ENCODE measurements around the gene AEBP1. TPM values are rescaled to one million over a fixed set of nuclear protein-coding genes. Genes with fewer than 3 reads are reported as not detected.

The AEBP1 gene
- total RNA-seq, 1 donor from 2014 or later, result 52.2 TPM

DNA sequence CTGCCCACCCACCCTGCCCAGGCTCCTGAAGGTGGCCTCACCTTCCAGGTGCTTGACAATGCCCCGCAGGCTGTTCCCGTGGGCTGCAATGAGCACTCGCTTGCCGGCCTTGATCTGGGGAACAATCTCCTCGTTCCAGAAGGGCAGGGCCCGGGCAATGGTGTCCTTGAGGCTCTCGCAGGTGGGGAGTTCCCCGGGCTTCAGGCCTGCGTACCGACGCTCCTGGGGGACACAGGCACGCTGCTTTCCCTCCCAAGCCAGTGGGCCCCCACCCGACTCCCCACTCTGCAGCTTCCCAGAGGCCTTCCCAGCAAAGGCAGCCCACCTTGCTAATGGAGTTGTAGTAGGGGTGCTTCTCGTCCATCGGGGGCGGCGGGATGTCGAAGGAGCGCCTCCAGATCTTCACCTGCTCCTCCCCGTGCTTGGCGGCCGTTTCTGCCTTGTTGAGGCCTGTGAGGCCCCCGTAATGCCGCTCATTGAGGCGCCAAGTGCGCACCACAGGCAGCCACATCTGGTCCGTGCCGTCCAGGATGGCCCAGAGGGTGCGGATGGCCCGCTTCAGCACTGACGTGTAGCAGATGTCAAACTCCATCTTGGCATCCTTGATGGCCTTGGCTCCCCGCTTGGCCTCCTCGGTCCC is 39.2 kb upstream of the AEBP1 start:
- Mint-ChIP-seq H3K4me3 (ENCODE audit: low read depth) (no peak overlapping the region), H3K27me3 (peaks cover 10% of the 10 kb centered on the region), H3K27ac (no peak overlapping the region), H3K4me1 (ENCODE audit: low read depth) (peaks cover 8% of the 10 kb centered on the region), H3K36me3 (ENCODE audit: insufficient read depth) (peaks cover 4% of the 10 kb centered on the region), H3K9me3 (ENCODE audit: low read depth) (no peaks in the 10 kb centered on the region)
- TF ChIP-seq CTCF (IDR thresholded peaks at IDR 0.05; ENCODE audit: unreplicated experiment), result no peak
- no peak for DNase-seq (ENCODE audit: low spot score, unreplicated experiment)

DNA sequence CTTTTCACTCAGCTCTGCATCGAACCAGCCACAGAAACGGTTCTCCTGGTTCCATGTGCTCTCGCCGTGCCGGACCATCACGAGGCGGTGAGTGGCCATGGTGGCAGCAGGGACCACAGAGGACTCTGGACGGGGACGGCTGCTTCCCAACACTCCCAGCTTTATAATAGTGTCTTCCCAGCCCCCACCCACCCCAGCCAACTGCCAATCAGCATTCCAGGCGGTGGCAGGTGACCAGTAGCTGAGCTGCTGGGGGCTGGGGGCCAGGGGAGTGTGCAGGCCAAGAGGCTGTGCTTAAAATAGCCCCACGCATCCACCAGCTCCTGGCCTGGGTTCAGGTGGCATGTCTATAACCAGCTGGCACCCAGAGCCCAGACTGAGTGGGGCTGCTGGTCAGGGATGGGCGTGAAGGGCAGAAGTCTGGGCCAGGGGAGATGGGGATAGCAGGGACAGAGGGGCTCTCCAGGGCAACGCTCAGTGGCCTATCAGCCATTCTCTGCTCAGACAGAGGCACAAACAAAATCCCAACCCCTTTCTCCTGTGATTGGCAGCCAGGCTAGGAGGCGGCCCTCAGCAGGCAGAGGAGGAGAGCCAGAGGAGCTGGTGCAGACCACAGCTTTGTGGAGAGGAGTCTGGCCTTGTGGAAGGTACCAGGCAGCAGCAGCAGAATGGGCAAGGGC is 38.6 kb upstream of the AEBP1 start, which contains the start of gene PGAM2:
TSS of gene PGAM2 (minus strand) at position 137 of the 680 bp plus-strand sequence. CDS start at position 99, 38 bp downstream.
- no peak for TF ChIP-seq CTCF (IDR thresholded peaks at IDR 0.05; ENCODE audit: unreplicated experiment)
- H3K27ac Mint-ChIP-seq, result peak within 1 kb of the TSS; percentile 29
- H3K4me1 Mint-ChIP-seq (ENCODE audit: low read depth), result peaks cover 8% of the 10 kb centered on the region
- no peak for DNase-seq (ENCODE audit: low spot score, unreplicated experiment)
- H3K9me3 Mint-ChIP-seq (ENCODE audit: low read depth), result no peaks in the 10 kb centered on the region
- H3K27me3 Mint-ChIP-seq, result peaks cover 10% of the 10 kb centered on the region
- H3K4me3 Mint-ChIP-seq (ENCODE audit: low read depth), result no peak within 1 kb of the TSS
- peaks cover 4% of the 10 kb centered on the region for H3K36me3 Mint-ChIP-seq (ENCODE audit: insufficient read depth)

- H3K4me3 Mint-ChIP-seq (ENCODE audit: low read depth), result no peak overlapping the region
- H3K9me3 Mint-ChIP-seq (ENCODE audit: low read depth), result no peaks in the 10 kb centered on the region
- H3K27me3 Mint-ChIP-seq, result peaks cover 10% of the 10 kb centered on the region
- H3K36me3 Mint-ChIP-seq (ENCODE audit: insufficient read depth), result peaks cover 4% of the 10 kb centered on the region
- DNase-seq (ENCODE audit: low spot score, unreplicated experiment), result no peak
- peaks cover 8% of the 10 kb centered on the region for H3K4me1 Mint-ChIP-seq (ENCODE audit: low read depth)
- TF ChIP-seq CTCF (IDR thresholded peaks at IDR 0.05; ENCODE audit: unreplicated experiment), result no peak
- H3K27ac Mint-ChIP-seq, result no peak overlapping the region
Measured at GRCh38 chr7:44066111-44066460, 38.1 kb upstream of the AEBP1 start.

GRCh38 chr7:44066494-44067063 is 37.6 kb upstream of the AEBP1 start:
- Mint-ChIP-seq H3K27ac (peak overlapping the region; percentile 67), H3K9me3 (ENCODE audit: low read depth) (no peaks in the 10 kb centered on the region), H3K4me1 (ENCODE audit: low read depth) (peaks cover 8% of the 10 kb centered on the region), H3K4me3 (ENCODE audit: low read depth) (no peak overlapping the region), H3K27me3 (peaks cover 10% of the 10 kb centered on the region), H3K36me3 (ENCODE audit: insufficient read depth) (peaks cover 1% of the 10 kb centered on the region)
- TF ChIP-seq CTCF (IDR thresholded peaks at IDR 0.05; ENCODE audit: unreplicated experiment), result no peak
- DNase-seq (ENCODE audit: low spot score, unreplicated experiment), result no peak

DNA sequence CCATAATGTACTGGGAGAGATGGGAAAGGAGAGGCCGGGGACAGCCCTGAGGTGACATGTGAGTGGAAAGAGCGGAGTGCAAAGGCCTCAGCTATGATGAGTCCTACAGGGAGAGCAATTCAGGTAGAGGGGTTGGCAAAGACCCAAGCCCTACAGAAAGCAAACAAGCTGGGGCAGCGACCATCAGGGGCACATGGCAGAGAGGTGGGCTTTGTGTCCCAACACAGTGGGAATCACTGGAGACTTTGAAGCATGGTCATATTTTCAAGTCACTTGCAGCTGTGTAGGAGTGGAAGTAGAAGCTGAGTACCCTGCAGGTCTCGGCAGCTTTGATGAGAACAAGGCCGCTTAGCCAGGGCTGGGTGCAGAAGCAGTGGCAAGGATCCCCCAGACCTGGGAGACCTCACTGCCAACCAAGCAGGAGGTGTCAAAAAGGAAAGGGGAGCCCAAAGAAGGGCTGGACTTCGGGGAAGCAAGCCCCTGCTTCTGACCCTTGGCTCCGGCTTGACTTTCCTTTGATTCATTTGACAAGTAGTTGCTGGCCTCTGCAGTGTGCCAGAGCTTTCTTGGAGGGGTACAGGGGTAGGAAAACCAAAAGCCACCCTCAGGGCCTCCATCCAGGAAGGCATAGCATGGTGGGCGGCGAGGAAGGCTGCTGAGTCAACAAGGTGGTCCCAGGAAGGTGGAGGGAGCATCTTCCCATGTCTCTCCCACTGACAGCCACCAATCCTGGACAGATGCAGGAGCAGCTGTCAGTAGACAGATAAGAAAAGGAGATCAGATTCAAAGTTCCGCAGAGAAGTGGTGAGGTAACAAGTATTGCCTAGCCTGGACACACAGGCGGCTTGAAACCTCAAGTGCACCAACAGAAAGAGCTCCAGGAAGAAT is 36.8 kb upstream of the AEBP1 start:
- peaks cover 1% of the 10 kb centered on the region for H3K36me3 Mint-ChIP-seq (ENCODE audit: insufficient read depth)
- peaks cover 10% of the 10 kb centered on the region for H3K27me3 Mint-ChIP-seq
- no peak overlapping the region for H3K4me3 Mint-ChIP-seq (ENCODE audit: low read depth)
- no peaks in the 10 kb centered on the region for H3K9me3 Mint-ChIP-seq (ENCODE audit: low read depth)
- peaks cover 8% of the 10 kb centered on the region for H3K4me1 Mint-ChIP-seq (ENCODE audit: low read depth)
- peak overlapping the region; percentile 67 for H3K27ac Mint-ChIP-seq
- TF ChIP-seq CTCF (IDR thresholded peaks at IDR 0.05; ENCODE audit: unreplicated experiment), result no peak
- no peak for DNase-seq (ENCODE audit: low spot score, unreplicated experiment)
